WTC11 (cell line): ENCODE data around the gene GRM5. TPM values are rescaled to one million over a fixed set of nuclear protein-coding genes. Genes with fewer than 3 reads are reported as not detected.

Experiments
- ATAC-seq: fragments of 200-7000 bp; cut with Tn5 transposase; 2 replicates; pipeline ENCODE4 v1.10.0; 2021; ENCODE audit warnings: mild to moderate bottlenecking, moderate library complexity
- CTCF ChIA-PET: fragments of 300-600 bp; sonication (Branson Sonifier 250); formaldehyde crosslinking; loops from one replicate; lab custom pipeline; 2021; ENCODE audit warnings: antibody characterized with exemption; lab: Charles Lee
- POLR2A ChIA-PET: fragments of 350-600 bp; sonication (Branson Sonifier 250); formaldehyde crosslinking; loops from one replicate; lab custom pipeline; 2021; ENCODE audit warnings: antibody characterized with exemption; lab: Charles Lee
- DNase-seq: peaks from one replicate; pipeline ENCODE4 v3.0.0; 2021; ENCODE audit warnings: low spot score
- H3K27ac Mint-ChIP-seq: 2 replicates; pipeline ENCODE4 v1.8.0; 2021; ENCODE audit warnings: mixed read lengths
- H3K27me3 Mint-ChIP-seq: 2 replicates; pipeline ENCODE4 v1.8.0; 2021; ENCODE audit warnings: low read depth, mild to moderate bottlenecking, moderate library complexity, mixed read lengths
- H3K36me3 Mint-ChIP-seq: 2 replicates; pipeline ENCODE4 v1.8.0; 2021; ENCODE audit warnings: mixed read lengths
- H3K4me1 Mint-ChIP-seq: 2 replicates; pipeline ENCODE4 v1.8.0; 2022; ENCODE audit warnings: mixed read lengths
- H3K4me3 Mint-ChIP-seq: 2 replicates; pipeline ENCODE4 v1.8.0; 2021; ENCODE audit warnings: mild to moderate bottlenecking, moderate library complexity, mixed read lengths
- H3K9me3 Mint-ChIP-seq: 2 replicates; pipeline ENCODE4 v1.8.0; 2021; ENCODE audit warnings: mixed read lengths
- CREM ChIP-seq: sonication (generic); formaldehyde crosslinking; IDR thresholded peaks from 2 replicates; pipeline ENCODE4 v1.8.1; 2022; ENCODE audit warnings: mild to moderate bottlenecking, missing genetic modification reagents, moderate library complexity
- ELF4 ChIP-seq: sonication (generic); formaldehyde crosslinking; IDR thresholded peaks from 2 replicates; pipeline ENCODE4 v1.8.1; 2022; ENCODE audit warnings: low read depth, mild to moderate bottlenecking, moderate library complexity, missing genetic modification reagents
- EMX1 ChIP-seq: fragments of 250-450 bp; sonication (Bioruptor Pico); IDR thresholded peaks from 2 replicates; pipeline ENCODE4 v1.8.0; 2021; ENCODE audit warnings: mild to moderate bottlenecking
- ESRRA ChIP-seq: sonication (generic); formaldehyde crosslinking; IDR thresholded peaks from 2 replicates; pipeline ENCODE4 v1.8.1; 2022; ENCODE audit warnings: mild to moderate bottlenecking, missing genetic modification reagents, borderline replicate concordance
- ETV6 ChIP-seq: sonication (generic); formaldehyde crosslinking; IDR thresholded peaks from 2 replicates; pipeline ENCODE4 v1.8.1; 2022; ENCODE audit warnings: mild to moderate bottlenecking, missing genetic modification reagents
- FOXJ3 ChIP-seq: sonication (generic); formaldehyde crosslinking; IDR thresholded peaks from 2 replicates; pipeline ENCODE4 v1.9.0; 2021; ENCODE audit warnings: missing genetic modification reagents, mild to moderate bottlenecking, borderline replicate concordance
- GABPB1 ChIP-seq: sonication (generic); formaldehyde crosslinking; IDR thresholded peaks from 2 replicates; pipeline ENCODE4 v1.8.1; 2023; ENCODE audit warnings: mild to moderate bottlenecking, missing genetic modification reagents
- GRHL2 ChIP-seq: fragments of 250-450 bp; sonication (Bioruptor Pico); IDR thresholded peaks from 2 replicates; pipeline ENCODE4 v1.8.0; 2022; ENCODE audit warnings: mild to moderate bottlenecking, moderate library complexity; ENCODE audit not compliant: insufficient replicate concordance, severe bottlenecking
- KAT7 ChIP-seq: sonication (generic); formaldehyde crosslinking; IDR thresholded peaks from 2 replicates; pipeline ENCODE4 v1.8.1; 2023; ENCODE audit warnings: missing genetic modification reagents, mild to moderate bottlenecking, borderline replicate concordance
- MAX ChIP-seq: sonication (generic); formaldehyde crosslinking; IDR thresholded peaks from 2 replicates; pipeline ENCODE4 v1.8.0; 2022; ENCODE audit warnings: mild to moderate bottlenecking, missing genetic modification reagents
- NFYB ChIP-seq: sonication (generic); formaldehyde crosslinking; conservative IDR thresholded peaks from 2 replicates; pipeline ENCODE4 v1.8.0; 2022; ENCODE audit warnings: low read depth, missing genetic modification reagents
- NR1H2 ChIP-seq: sonication (generic); formaldehyde crosslinking; IDR thresholded peaks from 2 replicates; pipeline ENCODE4 v1.9.0; 2021; ENCODE audit warnings: mild to moderate bottlenecking, moderate library complexity, missing genetic modification reagents
- NR3C1 ChIP-seq: sonication (generic); formaldehyde crosslinking; conservative IDR thresholded peaks from 2 replicates; pipeline ENCODE4 v1.8.1; 2023; ENCODE audit warnings: low read depth, mild to moderate bottlenecking, missing genetic modification reagents
- OVOL2 ChIP-seq: fragments of 250-450 bp; sonication (Bioruptor Pico); IDR thresholded peaks from 2 replicates; pipeline ENCODE4 v1.9.0; 2021; ENCODE audit warnings: mild to moderate bottlenecking, borderline replicate concordance
- PRRX2 ChIP-seq: fragments of 250-450 bp; sonication (Bioruptor Pico); IDR thresholded peaks from 2 replicates; pipeline ENCODE4 v1.8.0; 2021; ENCODE audit warnings: mild to moderate bottlenecking
- RELA ChIP-seq: sonication (generic); formaldehyde crosslinking; IDR thresholded peaks from 2 replicates; pipeline ENCODE4 v1.8.1; 2022; ENCODE audit warnings: missing genetic modification reagents, mild to moderate bottlenecking, borderline replicate concordance
- STAT6 ChIP-seq: sonication (generic); formaldehyde crosslinking; conservative IDR thresholded peaks from 2 replicates; pipeline ENCODE4 v1.8.1; 2023; ENCODE audit warnings: mild to moderate bottlenecking, low read depth, missing genetic modification reagents, moderate library complexity
- ZBTB21 ChIP-seq: sonication (generic); formaldehyde crosslinking; IDR thresholded peaks from 2 replicates; pipeline ENCODE4 v1.8.1; 2023; ENCODE audit warnings: mild to moderate bottlenecking, missing genetic modification reagents, borderline replicate concordance
- ZBTB43 ChIP-seq: sonication (generic); formaldehyde crosslinking; IDR thresholded peaks from 2 replicates; pipeline ENCODE4 v1.8.1; 2023; ENCODE audit warnings: mild to moderate bottlenecking, missing genetic modification reagents
- ZNF121 ChIP-seq: sonication (generic); formaldehyde crosslinking; IDR thresholded peaks from 2 replicates; pipeline ENCODE4 v1.8.0; 2023; ENCODE audit warnings: missing genetic modification reagents
- ZNF396 ChIP-seq: fragments of 250-450 bp; sonication (Bioruptor Pico); IDR thresholded peaks from 2 replicates; pipeline ENCODE4 v1.8.0; 2021; ENCODE audit warnings: mild to moderate bottlenecking, moderate library complexity, borderline replicate concordance
- ZNF671 ChIP-seq: fragments of 250-450 bp; sonication (Bioruptor Pico); IDR thresholded peaks from 2 replicates; pipeline ENCODE4 v1.8.0; 2021; ENCODE audit warnings: mild to moderate bottlenecking
- total RNA-seq: library from RNA; stranded (reverse); gene quantifications from 3 replicates; pipeline ENCODE4 v1.2.3, GENCODE V29; 2021
- TF ChIP-seq, protein P1 (sequence below): sonication (generic); formaldehyde crosslinking; IDR thresholded peaks from 2 replicates; pipeline ENCODE4 v1.8.1; 2022; ENCODE audit warnings: mild to moderate bottlenecking, missing genetic modification reagents, moderate library complexity, borderline replicate concordance
- TF ChIP-seq, protein P2 (sequence below): fragments of 250-450 bp; sonication (Bioruptor Pico); IDR thresholded peaks from 2 replicates; pipeline ENCODE4 v1.9.0; 2021; ENCODE audit warnings: mild to moderate bottlenecking, borderline replicate concordance
- TF ChIP-seq, protein P3 (sequence below): sonication (generic); formaldehyde crosslinking; IDR thresholded peaks from 2 replicates; pipeline ENCODE4 v1.8.1; 2023; ENCODE audit warnings: mild to moderate bottlenecking, missing genetic modification reagents, moderate library complexity

The GRM5 gene
- total RNA-seq, 1 experiment from 2014 or later = 0.13 TPM

DNA sequence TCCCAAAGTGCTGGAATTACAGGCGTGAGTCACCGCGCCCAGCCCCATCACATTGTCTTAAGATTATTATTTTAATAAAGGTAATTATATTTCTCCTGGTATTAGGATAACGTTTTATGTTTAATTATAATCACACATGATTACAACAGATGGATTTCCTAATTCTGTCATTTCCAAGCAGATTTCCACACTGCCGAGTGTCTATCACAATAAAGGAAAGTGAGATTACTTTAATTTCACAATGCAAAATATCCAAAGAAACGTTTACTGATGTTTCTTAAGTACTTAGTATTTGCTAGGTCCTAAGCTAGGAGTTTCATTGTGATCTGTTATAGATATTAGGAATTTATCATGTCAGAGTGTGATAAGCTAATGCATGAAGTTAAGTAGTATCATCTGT is 524.8 kb downstream of the GRM5 start:
- no peaks in the 10 kb centered on the region for H3K9me3 Mint-ChIP-seq
- POLR2A ChIA-PET = no interaction called here
- H3K27me3 Mint-ChIP-seq = no peaks in the 10 kb centered on the region
- H3K36me3 Mint-ChIP-seq = no peaks in the 10 kb centered on the region
- H3K27ac Mint-ChIP-seq = no peak overlapping the region
- ATAC-seq (no peak), DNase-seq (no peak)
- H3K4me3 Mint-ChIP-seq = no peak overlapping the region
- peaks cover 5% of the 10 kb centered on the region for H3K4me1 Mint-ChIP-seq
- CTCF ChIA-PET = interaction anchor here (2.0 kb wide), 1 partner anchor 11 kb away, joined by 4 read pairs; no protein-coding TSS in a partner anchor
- TF ChIP-seq KAT7 (CRISPR knock-in tag) (no peak), NR1H2 (CRISPR knock-in tag) (no peak), STAT6 (CRISPR knock-in tag) (no peak), ZNF396 (CRISPR knock-in tag) (no peak), ZNF671 (no peak), EMX1 (CRISPR knock-in tag) (no peak), RELA (CRISPR knock-in tag) (no peak), ESRRA (CRISPR knock-in tag) (no peak)
- TF ChIP-seq, protein P1, sequence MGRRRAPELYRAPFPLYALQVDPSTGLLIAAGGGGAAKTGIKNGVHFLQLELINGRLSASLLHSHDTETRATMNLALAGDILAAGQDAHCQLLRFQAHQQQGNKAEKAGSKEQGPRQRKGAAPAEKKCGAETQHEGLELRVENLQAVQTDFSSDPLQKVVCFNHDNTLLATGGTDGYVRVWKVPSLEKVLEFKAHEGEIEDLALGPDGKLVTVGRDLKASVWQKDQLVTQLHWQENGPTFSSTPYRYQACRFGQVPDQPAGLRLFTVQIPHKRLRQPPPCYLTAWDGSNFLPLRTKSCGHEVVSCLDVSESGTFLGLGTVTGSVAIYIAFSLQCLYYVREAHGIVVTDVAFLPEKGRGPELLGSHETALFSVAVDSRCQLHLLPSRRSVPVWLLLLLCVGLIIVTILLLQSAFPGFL (CRISPR knock-in tag) = no peak
- TF ChIP-seq, protein P2, sequence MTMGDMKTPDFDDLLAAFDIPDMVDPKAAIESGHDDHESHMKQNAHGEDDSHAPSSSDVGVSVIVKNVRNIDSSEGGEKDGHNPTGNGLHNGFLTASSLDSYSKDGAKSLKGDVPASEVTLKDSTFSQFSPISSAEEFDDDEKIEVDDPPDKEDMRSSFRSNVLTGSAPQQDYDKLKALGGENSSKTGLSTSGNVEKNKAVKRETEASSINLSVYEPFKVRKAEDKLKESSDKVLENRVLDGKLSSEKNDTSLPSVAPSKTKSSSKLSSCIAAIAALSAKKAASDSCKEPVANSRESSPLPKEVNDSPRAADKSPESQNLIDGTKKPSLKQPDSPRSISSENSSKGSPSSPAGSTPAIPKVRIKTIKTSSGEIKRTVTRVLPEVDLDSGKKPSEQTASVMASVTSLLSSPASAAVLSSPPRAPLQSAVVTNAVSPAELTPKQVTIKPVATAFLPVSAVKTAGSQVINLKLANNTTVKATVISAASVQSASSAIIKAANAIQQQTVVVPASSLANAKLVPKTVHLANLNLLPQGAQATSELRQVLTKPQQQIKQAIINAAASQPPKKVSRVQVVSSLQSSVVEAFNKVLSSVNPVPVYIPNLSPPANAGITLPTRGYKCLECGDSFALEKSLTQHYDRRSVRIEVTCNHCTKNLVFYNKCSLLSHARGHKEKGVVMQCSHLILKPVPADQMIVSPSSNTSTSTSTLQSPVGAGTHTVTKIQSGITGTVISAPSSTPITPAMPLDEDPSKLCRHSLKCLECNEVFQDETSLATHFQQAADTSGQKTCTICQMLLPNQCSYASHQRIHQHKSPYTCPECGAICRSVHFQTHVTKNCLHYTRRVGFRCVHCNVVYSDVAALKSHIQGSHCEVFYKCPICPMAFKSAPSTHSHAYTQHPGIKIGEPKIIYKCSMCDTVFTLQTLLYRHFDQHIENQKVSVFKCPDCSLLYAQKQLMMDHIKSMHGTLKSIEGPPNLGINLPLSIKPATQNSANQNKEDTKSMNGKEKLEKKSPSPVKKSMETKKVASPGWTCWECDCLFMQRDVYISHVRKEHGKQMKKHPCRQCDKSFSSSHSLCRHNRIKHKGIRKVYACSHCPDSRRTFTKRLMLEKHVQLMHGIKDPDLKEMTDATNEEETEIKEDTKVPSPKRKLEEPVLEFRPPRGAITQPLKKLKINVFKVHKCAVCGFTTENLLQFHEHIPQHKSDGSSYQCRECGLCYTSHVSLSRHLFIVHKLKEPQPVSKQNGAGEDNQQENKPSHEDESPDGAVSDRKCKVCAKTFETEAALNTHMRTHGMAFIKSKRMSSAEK (CRISPR knock-in tag) = no peak

GRCh38 chr11:88538098-88538497 is 527.7 kb downstream of the GRM5 start:
- no peaks in the 10 kb centered on the region for H3K36me3 Mint-ChIP-seq
- no peak overlapping the region for H3K27ac Mint-ChIP-seq
- POLR2A ChIA-PET = no interaction called here
- CTCF ChIA-PET = interaction anchor here (0.5 to 2.1 kb wide), 3 partner anchors 14 to 522 kb away, joined by 3 to 8 read pairs (median 4); no protein-coding TSS in a partner anchor
- H3K4me3 Mint-ChIP-seq = no peak overlapping the region
- H3K4me1 Mint-ChIP-seq = no peaks in the 10 kb centered on the region
- 0 out of 2 replicates have a peak, but pooled peaks cover 3% of the 10 kb centered on the region for H3K9me3 Mint-ChIP-seq
- no peak for DNase-seq
- H3K27me3 Mint-ChIP-seq = no peaks in the 10 kb centered on the region
- ATAC-seq = no peak
- no peak for TF ChIP-seq NFYB (CRISPR knock-in tag)
- TF ChIP-seq NR3C1 (CRISPR knock-in tag) = no peak
- TF ChIP-seq GABPB1 (CRISPR knock-in tag) = no peak
- TF ChIP-seq CREM = no peak
- TF ChIP-seq GRHL2 (CRISPR knock-in tag) = no peak
- TF ChIP-seq, protein P3, sequence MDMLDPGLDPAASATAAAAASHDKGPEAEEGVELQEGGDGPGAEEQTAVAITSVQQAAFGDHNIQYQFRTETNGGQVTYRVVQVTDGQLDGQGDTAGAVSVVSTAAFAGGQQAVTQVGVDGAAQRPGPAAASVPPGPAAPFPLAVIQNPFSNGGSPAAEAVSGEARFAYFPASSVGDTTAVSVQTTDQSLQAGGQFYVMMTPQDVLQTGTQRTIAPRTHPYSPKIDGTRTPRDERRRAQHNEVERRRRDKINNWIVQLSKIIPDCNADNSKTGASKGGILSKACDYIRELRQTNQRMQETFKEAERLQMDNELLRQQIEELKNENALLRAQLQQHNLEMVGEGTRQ (CRISPR knock-in tag) = no peak
- TF ChIP-seq, protein P1 (CRISPR knock-in tag) = no peak
- no peak for TF ChIP-seq FOXJ3 (CRISPR knock-in tag)
- TF ChIP-seq ZBTB21 (CRISPR knock-in tag) = no peak
- no peak for TF ChIP-seq ELF4 (CRISPR knock-in tag)
- TF ChIP-seq ZNF121 (CRISPR knock-in tag) = no peak
- TF ChIP-seq OVOL2 (CRISPR knock-in tag) = no peak
- no peak for TF ChIP-seq MAX (CRISPR knock-in tag)
- TF ChIP-seq ETV6 (CRISPR knock-in tag) = no peak
- no peak for TF ChIP-seq PRRX2 (CRISPR knock-in tag)
- TF ChIP-seq ZBTB43 (CRISPR knock-in tag) = no peak
